Kidney epithelial cell (primary cell): ENCODE measurements around the gene PCNX1. TPM values are rescaled to one million over a fixed set of nuclear protein-coding genes. Genes with fewer than 3 reads are reported as not detected.

Experiments
- DNase-seq: peaks from one replicate; pipeline ENCODE4 v3.0.0-alpha.2; 2010; ENCODE audit warnings: low read depth
- H3K27me3 ChIP-seq: 2 replicates; pipeline ENCODE4 v1.6.0; 2011; ENCODE audit warnings: low read length; ENCODE audit not compliant: control insufficient read depth, insufficient read depth
- H3K36me3 ChIP-seq: 2 replicates; pipeline ENCODE4 v1.5.1; 2011; ENCODE audit warnings: low read length; ENCODE audit not compliant: control insufficient read depth, insufficient read depth
- H3K4me3 ChIP-seq: 2 replicates; pipeline ENCODE4 v1.5.1; 2011; ENCODE audit warnings: low read depth, mild to moderate bottlenecking, control low read depth, low read length
- CTCF ChIP-seq: IDR thresholded peaks from 2 replicates; pipeline ENCODE4 v1.5.1; 2011; ENCODE audit warnings: mild to moderate bottlenecking, moderate library complexity, low read length, control low read depth, inconsistent platforms; ENCODE audit not compliant: insufficient read depth, poor library complexity, severe bottlenecking
- total RNA-seq: library from RNA; depleted of rRNA; stranded (reverse); fragments of >200 nt; gene quantifications from 2 replicates; pipeline ENCODE4 v1.2.3, GENCODE V29; 2015

Gene PCNX1
- total RNA-seq, 1 donor from 2014 or later = 26.9 TPM

GRCh38 chr14:71103662-71104484 is 196.6 kb downstream of the PCNX1 start:
- peak; percentile 79 for TF ChIP-seq CTCF
- no peaks in the 10 kb centered on the region for H3K36me3 ChIP-seq
- H3K4me3 ChIP-seq = no peak overlapping the region
- H3K27me3 ChIP-seq = no peaks in the 10 kb centered on the region
- DNase-seq = peak; percentile 25

- Histone ChIP-seq H3K27me3 (no peaks in the 10 kb centered on the region), H3K4me3 (no peak overlapping the region), H3K36me3 (no peaks in the 10 kb centered on the region)
- TF ChIP-seq CTCF = no peak
- DNase-seq = no peak
Measured at GRCh38 chr14:71105177-71105576, 197.9 kb downstream of the PCNX1 start.

- no peaks in the 10 kb centered on the region for H3K36me3 ChIP-seq
- no peak overlapping the region for H3K4me3 ChIP-seq
- no peak for DNase-seq
- no peak for TF ChIP-seq CTCF
- no peaks in the 10 kb centered on the region for H3K27me3 ChIP-seq
Measured at GRCh38 chr14:71107921-71108320, 200.7 kb downstream of the PCNX1 start.

GRCh38 chr14:71108398-71109119 is 201.3 kb downstream of the PCNX1 start:
- no peaks in the 10 kb centered on the region for H3K36me3 ChIP-seq
- no peaks in the 10 kb centered on the region for H3K27me3 ChIP-seq
- TF ChIP-seq CTCF = no peak
- DNase-seq = no peak
- H3K4me3 ChIP-seq = no peak overlapping the region

- Histone ChIP-seq H3K4me3 (no peak overlapping the region), H3K36me3 (no peaks in the 10 kb centered on the region), H3K27me3 (no peaks in the 10 kb centered on the region)
- TF ChIP-seq CTCF = no peak
- no peak for DNase-seq
Measured at GRCh38 chr14:71113376-71113775, 206.1 kb downstream of the PCNX1 start.
